Transverse colon (tissue), 4 donors: ENCODE results near the gene SSH3. TPM values are rescaled to one million over a fixed set of nuclear protein-coding genes. Genes with fewer than 3 reads are reported as not detected.

Experiments
- DNase-seq: peaks from one replicate; pipeline ENCODE4 v3.0.0-alpha.2; 2019
- H3K27ac ChIP-seq, 4 donors: fragments of 200-600 bp; sonication (generic); 2 replicates each; pipeline ENCODE4 v1.5.1; 2016 to 2018; ENCODE audit warnings: inconsistent platforms in 4 of 4
- H3K27me3 ChIP-seq: fragments of 200-600 bp; sonication (generic); 2 replicates; pipeline ENCODE4 v1.5.1; 2017; ENCODE audit warnings: inconsistent platforms
- H3K36me3 ChIP-seq, 4 donors: fragments of 200-600 bp; sonication (generic); 2 replicates each; pipeline ENCODE4 v1.5.1; 2017 to 2019; ENCODE audit warnings: inconsistent platforms in 4 of 4
- H3K4me1 ChIP-seq, 4 donors: fragments of 200-600 bp; sonication (generic); 2 replicates each; pipeline ENCODE4 v1.5.1; 2017 to 2020; ENCODE audit warnings: inconsistent platforms in 4 of 4
- H3K4me3 ChIP-seq, 4 donors: fragments of 200-600 bp; sonication (generic); 1 replicate in 1 of 4; 2 replicates in 3 of 4; pipeline versions ENCODE4 v1.5.1 to v1.6.1; 2017 to 2019; ENCODE audit warnings: inconsistent platforms in 4 of 4
- H3K9me3 ChIP-seq, 2 donors: fragments of 200-600 bp; sonication (generic); 2 replicates each; pipeline ENCODE4 v1.5.1; 2017 to 2019; ENCODE audit warnings: inconsistent platforms in 2 of 2
- EP300 ChIP-seq: sonication (generic); formaldehyde crosslinking; IDR thresholded peaks from one replicate; pipeline ENCODE4 v1.6.1; 2017; ENCODE audit warnings: antibody characterized with exemption, low read depth
- POLR2A ChIP-seq: fragments of 450-650 bp; IDR thresholded peaks from one replicate; pipeline ENCODE4 v1.6.1; 2016; ENCODE audit warnings: antibody characterized with exemption, mild to moderate bottlenecking, moderate library complexity
- POLR2AphosphoS5 ChIP-seq, 3 donors: sonication (generic); formaldehyde crosslinking; IDR thresholded peaks; one replicate each; pipeline ENCODE4 v1.6.1; 2016; ENCODE audit warnings: antibody characterized with exemption in 3 of 3
- WGBS, 2 donors: methylation state at CpG; one replicate each; pipeline ENCODE4 v1.1.5; 2018; ENCODE audit warnings: low coverage in 1 of 2; 5-methylcytosine and 5-hydroxymethylcytosine counted together
- in situ Hi-C, 4 donors: fragments of 200-750 bp; cut with MboI; loops; one replicate each; pipeline versions ENCODE4 v1.15.0 to v1.15.1; 2017; ENCODE audit warnings: low sequenced_read_pairs in 3 of 4, low pct_ligation_motif_present in 1 of 4, low pct_unique_long_range_greater_than_20kb in 1 of 4
- intact Hi-C: fragments of 100-400 bp; cut with DNase I; formaldehyde crosslinking; loops from one replicate; pipeline ENCODE4 v1.15.1; 2023; ENCODE audit warnings: low total_unique reads
- total RNA-seq, 4 donors: library from RNA; depleted of rRNA; stranded (reverse); fragments of >200 nt; gene quantifications; one replicate each; pipeline ENCODE4 v1.1.0, GENCODE V29; 2016
- TF ChIP-seq, protein P1 (sequence below), 5 experiments: fragments of 200-600 bp in 3 of 5; fragments of 450-650 bp in 2 of 5; sonication (generic) in 3 of 5; IDR thresholded peaks; 1 replicate in 2 of 5; 2 replicates in 3 of 5; pipeline ENCODE4 v1.5.1; 2016 to 2017; ENCODE audit warnings: antibody characterized with exemption in 5 of 5, inconsistent platforms in 3 of 5, mild to moderate bottlenecking in 2 of 5, moderate library complexity in 1 of 5

Gene SSH3
- total RNA-seq, 4 donors from 2014 or later = 73.0 to 174 (median 123) TPM

DNA sequence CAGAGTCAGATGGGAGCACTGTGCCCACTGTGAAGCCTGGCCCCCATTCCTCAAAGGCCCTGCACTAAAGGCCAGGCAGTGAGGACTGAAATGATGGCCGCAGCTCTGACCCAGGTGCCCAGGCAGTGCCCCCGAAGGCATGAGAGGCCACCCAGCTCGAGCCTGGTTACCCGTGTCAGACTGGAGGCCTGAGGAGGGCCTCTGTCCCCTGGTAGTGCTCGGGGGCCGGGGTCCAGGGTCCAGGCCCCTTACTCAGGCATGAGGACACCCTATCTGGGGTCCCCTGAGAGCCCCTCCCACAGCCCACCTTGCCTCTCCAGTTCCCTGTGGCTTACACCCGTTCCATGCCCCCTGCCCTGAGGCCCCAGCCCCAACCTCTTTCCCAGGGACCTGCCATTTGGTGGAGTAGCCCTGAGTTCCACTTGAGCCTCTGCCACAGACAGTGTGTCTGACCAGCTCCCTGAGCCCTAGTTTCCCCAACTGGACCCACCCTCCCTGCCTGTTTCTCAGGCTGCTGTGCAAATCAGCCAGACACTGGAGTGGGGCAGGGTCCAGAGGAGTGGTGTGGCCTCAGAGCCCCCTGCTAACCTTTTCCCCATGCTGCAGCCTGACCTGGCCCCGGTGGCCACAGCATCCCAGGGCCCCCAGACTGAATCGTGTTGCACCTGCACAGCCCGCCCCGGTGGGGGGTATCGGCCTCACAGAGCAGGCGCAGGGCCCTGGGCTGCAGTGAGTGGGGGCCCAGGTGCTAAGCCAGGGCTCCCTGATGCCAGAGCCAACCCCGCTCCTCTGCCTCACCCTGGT lies 25.0 kb upstream of the SSH3 start:
- in situ Hi-C loops (no loop called here), intact Hi-C loops (loop anchor here (10.0 kb wide), 1 partner anchor 644 kb away; the partner anchor contains the start of gene RBM4)
- H3K27ac ChIP-seq = peak overlapping the region; percentile 95 to 98 (median 97)
- peaks cover 38 to 58% (median 49%) of the 10 kb centered on the region in 4 donors for H3K4me1 ChIP-seq
- peaks cover 2 to 44% (median 24%) of the 10 kb centered on the region in 4 donors for H3K36me3 ChIP-seq
- H3K9me3 ChIP-seq = no peaks in the 10 kb centered on the region
- no peaks in the 10 kb centered on the region for H3K27me3 ChIP-seq
- H3K4me3 ChIP-seq = peak overlapping the region in 1 of 4 donors; percentile 37
- no peak for TF ChIP-seq POLR2A
- TF ChIP-seq POLR2AphosphoS5 (IDR thresholded peaks at IDR 0.05) = no peak
- DNase-seq = no peak
- 80 to 87% methylated on average over 1 to 8 of the region's 14 CpGs for WGBS, 2 donors

DNA sequence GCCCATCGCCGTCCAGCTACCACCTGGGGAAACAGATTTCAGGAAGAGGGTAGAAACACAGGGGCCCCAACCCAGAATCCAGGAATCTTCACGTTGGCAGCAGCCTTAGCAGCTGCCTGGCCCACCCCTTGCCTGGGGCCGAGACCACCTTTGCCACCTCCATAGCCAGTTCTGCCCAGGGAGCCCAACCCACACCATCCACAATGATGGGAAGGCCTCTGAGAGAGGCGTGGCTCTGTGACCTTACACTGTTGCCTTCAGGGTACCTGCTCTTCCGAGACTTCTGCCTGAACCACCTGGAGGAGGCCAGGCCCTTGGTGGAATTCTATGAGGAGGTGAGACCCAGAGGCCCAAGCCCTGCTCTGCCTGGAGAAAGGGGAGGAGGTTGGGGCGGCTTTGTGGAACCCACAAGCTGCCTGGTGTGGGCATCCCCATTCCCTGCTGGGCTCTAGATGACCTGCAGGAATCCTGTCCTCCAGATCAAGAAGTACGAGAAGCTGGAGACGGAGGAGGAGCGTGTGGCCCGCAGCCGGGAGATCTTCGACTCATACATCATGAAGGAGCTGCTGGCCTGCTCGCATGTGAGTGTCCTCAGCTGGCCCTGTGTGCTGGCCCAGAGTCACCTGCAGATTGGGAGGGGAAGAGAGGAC lies 24.3 kb upstream of the SSH3 start:
- H3K9me3 ChIP-seq = no peaks in the 10 kb centered on the region
- WGBS, 2 donors = 81 to 100% methylated on average over 2 to 14 of the region's 14 CpGs
- intact Hi-C loops = loop anchor here (10.0 kb wide), 1 partner anchor 644 kb away; the partner anchor contains the start of gene RBM4
- no peak overlapping the region for H3K4me3 ChIP-seq
- in situ Hi-C loops = no loop called here
- peak overlapping the region; percentile 95 to 98 (median 97) for H3K27ac ChIP-seq
- TF ChIP-seq POLR2A (no peak), POLR2AphosphoS5 (IDR thresholded peaks at IDR 0.05) (no peak), EP300 (no peak)
- TF ChIP-seq, protein P1, sequence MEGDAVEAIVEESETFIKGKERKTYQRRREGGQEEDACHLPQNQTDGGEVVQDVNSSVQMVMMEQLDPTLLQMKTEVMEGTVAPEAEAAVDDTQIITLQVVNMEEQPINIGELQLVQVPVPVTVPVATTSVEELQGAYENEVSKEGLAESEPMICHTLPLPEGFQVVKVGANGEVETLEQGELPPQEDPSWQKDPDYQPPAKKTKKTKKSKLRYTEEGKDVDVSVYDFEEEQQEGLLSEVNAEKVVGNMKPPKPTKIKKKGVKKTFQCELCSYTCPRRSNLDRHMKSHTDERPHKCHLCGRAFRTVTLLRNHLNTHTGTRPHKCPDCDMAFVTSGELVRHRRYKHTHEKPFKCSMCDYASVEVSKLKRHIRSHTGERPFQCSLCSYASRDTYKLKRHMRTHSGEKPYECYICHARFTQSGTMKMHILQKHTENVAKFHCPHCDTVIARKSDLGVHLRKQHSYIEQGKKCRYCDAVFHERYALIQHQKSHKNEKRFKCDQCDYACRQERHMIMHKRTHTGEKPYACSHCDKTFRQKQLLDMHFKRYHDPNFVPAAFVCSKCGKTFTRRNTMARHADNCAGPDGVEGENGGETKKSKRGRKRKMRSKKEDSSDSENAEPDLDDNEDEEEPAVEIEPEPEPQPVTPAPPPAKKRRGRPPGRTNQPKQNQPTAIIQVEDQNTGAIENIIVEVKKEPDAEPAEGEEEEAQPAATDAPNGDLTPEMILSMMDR (IDR thresholded peaks at IDR 0.05) = no peak
- H3K27me3 ChIP-seq = no peaks in the 10 kb centered on the region
- no peak for DNase-seq
- peaks cover 2 to 51% (median 26%) of the 10 kb centered on the region in 4 donors for H3K36me3 ChIP-seq
- H3K4me1 ChIP-seq = peaks cover 33 to 51% (median 43%) of the 10 kb centered on the region in 4 donors

DNA sequence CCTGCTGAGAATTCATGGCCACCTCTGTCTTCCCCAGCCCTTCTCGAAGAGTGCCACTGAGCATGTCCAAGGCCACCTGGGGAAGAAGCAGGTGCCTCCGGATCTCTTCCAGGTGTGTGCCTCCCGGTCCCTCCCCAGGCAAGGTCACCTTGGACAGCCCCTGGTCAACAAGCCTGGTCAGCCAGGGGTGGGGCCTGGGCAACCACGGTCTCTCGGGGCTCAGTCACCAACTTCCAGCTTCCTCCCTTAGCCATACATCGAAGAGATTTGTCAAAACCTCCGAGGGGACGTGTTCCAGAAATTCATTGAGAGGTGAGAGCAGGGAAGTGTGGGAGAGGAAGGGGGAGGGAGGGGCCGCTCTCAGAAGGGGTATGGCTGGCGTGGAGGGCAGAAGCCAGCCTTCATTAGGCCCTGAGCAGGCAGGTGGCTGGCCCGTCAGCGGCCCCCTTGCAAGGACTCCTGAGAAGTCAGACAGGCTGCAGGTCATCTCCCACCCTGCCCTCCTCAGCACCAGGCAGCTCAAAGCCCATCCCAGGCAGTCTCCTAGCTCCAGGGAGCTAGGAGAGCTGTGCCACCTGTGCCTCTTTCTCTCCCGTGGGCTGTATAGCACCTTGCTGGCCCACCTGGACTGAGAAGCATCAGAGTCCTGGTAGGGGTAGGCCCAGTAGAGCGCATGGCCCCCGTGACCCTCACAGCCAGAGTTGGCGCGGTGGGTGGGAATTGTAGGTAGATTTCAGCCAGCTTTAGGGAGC lies 23.6 kb upstream of the SSH3 start:
- H3K9me3 ChIP-seq = no peaks in the 10 kb centered on the region
- peaks cover 33 to 44% (median 41%) of the 10 kb centered on the region in 4 donors for H3K4me1 ChIP-seq
- peak overlapping the region in 3 of 4 donors; percentile 6 to 95 (median 31) for H3K27ac ChIP-seq
- intact Hi-C loops (loop anchor here (10.0 kb wide), 1 partner anchor 645 kb away; the partner anchor contains the start of gene RBM4), in situ Hi-C loops (no loop called here)
- DNase-seq = no peak
- WGBS, 2 donors = 86% methylated on average over 17 of the region's 17 CpGs; no CpG with 5 or more reads in 1 of the 2 donors
- peaks cover 2 to 58% (median 29%) of the 10 kb centered on the region in 4 donors for H3K36me3 ChIP-seq
- H3K27me3 ChIP-seq = no peaks in the 10 kb centered on the region
- H3K4me3 ChIP-seq = no peak overlapping the region
- no peak for TF ChIP-seq EP300
- TF ChIP-seq POLR2AphosphoS5 (IDR thresholded peaks at IDR 0.05) = no peak
- TF ChIP-seq POLR2A = no peak
- TF ChIP-seq, protein P1 (IDR thresholded peaks at IDR 0.05) = no peak

DNA sequence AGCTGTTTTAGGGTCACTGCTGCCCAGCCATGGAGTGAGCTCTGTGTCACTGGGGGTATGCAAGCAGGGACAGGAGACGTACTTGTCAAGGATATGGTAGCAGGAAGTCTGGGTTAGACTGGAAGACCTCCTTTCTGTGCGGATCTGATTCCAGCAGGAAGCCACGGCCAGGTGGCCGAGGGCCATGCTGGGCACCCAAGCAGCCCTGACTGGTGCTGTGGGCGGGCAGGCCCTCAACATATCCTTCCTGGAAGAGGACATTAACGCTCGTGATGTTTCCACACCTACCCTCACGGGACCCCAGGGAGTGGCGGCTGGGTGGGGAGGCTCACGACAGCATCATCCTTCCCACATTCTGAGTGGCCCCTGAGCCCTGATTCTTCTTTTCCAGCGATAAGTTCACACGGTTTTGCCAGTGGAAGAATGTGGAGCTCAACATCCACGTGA lies 23.0 kb upstream of the SSH3 start:
- intact Hi-C loops = no loop called here
- H3K4me1 ChIP-seq = peaks cover 28 to 38% (median 35%) of the 10 kb centered on the region in 4 donors
- 90% methylated on average over 13 of the region's 13 CpGs; no CpG with 5 or more reads in 1 of the 2 donors for WGBS, 2 donors
- TF ChIP-seq POLR2A = no peak
- TF ChIP-seq EP300 = no peak
- TF ChIP-seq POLR2AphosphoS5 (IDR thresholded peaks at IDR 0.05) = no peak
- TF ChIP-seq, protein P1 (IDR thresholded peaks at IDR 0.05) = no peak
- peak overlapping the region in 3 of 4 donors; percentile 6 to 95 (median 31) for H3K27ac ChIP-seq
- no peaks in the 10 kb centered on the region for H3K9me3 ChIP-seq
- in situ Hi-C loops = no loop called here
- no peak overlapping the region for H3K4me3 ChIP-seq
- DNase-seq = peak; percentile 5
- H3K27me3 ChIP-seq = no peaks in the 10 kb centered on the region
- H3K36me3 ChIP-seq = peaks cover 2 to 64% (median 32%) of the 10 kb centered on the region in 4 donors
